K562 (cell line): ENCODE results near the gene FASN. TPM values are rescaled to one million over a fixed set of nuclear protein-coding genes. Genes with fewer than 3 reads are reported as not detected.

Experiments
- AFF4 ChIP-seq: sonication (generic); formaldehyde crosslinking; IDR thresholded peaks from 2 replicates; pipeline ENCODE4 v1.8.0; 2023; ENCODE audit warnings: mild to moderate bottlenecking, missing genetic modification reagents
- ARHGAP35 ChIP-seq: fragments of 450-650 bp; IDR thresholded peaks from 2 replicates; pipeline ENCODE4 v1.6.1; 2018; ENCODE audit not compliant: partially characterized antibody
- ATF2 ChIP-seq: sonication (generic); formaldehyde crosslinking; IDR thresholded peaks from 2 replicates; pipeline ENCODE4 v1.8.1; 2022; ENCODE audit warnings: missing genetic modification reagents
- CBFA2T2 ChIP-seq: fragments of 450-650 bp; conservative IDR thresholded peaks from 2 replicates; pipeline ENCODE4 v1.6.1; 2017; ENCODE audit warnings: mild to moderate bottlenecking
- CBX1 ChIP-seq: sonication (generic); IDR thresholded peaks from 2 replicates; pipeline ENCODE4 v1.6.1; 2016; ENCODE audit warnings: antibody characterized with exemption, low read depth, mild to moderate bottlenecking
- CBX3 ChIP-seq, 2 experiments: IDR thresholded peaks; 1 replicate in 1 of 2; 2 replicates in 1 of 2; pipeline ENCODE4 v1.6.1; 2012; ENCODE audit warnings: inconsistent platforms in 2 of 2, low read length in 2 of 2, borderline replicate concordance in 1 of 2, control low read depth in 1 of 2
- ELF1 ChIP-seq: fragments of 200-800 bp; sonication (Bioruptor generic); IDR thresholded peaks from 2 replicates; pipeline ENCODE4 v1.6.1; 2016; ENCODE audit warnings: missing genetic modification characterization, missing compliant biosample characterization
- FIP1L1 ChIP-seq: fragments of 200-400 bp; formaldehyde crosslinking; IDR thresholded peaks from 2 replicates; pipeline ENCODE4 v1.6.1; 2018; ENCODE audit warnings: mild to moderate bottlenecking, low read depth, low read length; ENCODE audit not compliant: poor library complexity, severe bottlenecking
- FOSL1 ChIP-seq: fragments of 200-800 bp; sonication (Bioruptor generic); conservative IDR thresholded peaks from 2 replicates; pipeline ENCODE4 v1.6.1; 2016; ENCODE audit warnings: missing genetic modification characterization, missing compliant biosample characterization
- FOXJ3 ChIP-seq: sonication (generic); formaldehyde crosslinking; IDR thresholded peaks from 2 replicates; pipeline ENCODE4 v1.4.0; 2020; ENCODE audit warnings: mild to moderate bottlenecking, missing genetic modification reagents
- NR1H2 ChIP-seq: sonication (generic); formaldehyde crosslinking; IDR thresholded peaks from 2 replicates; pipeline ENCODE4 v1.4.0; 2020; ENCODE audit warnings: mild to moderate bottlenecking, missing genetic modification reagents
- RCOR1 ChIP-seq, 2 experiments: IDR thresholded peaks; 2 replicates each; pipeline ENCODE4 v1.6.1; 2012; ENCODE audit warnings: low read depth in 2 of 2, low read length in 2 of 2, borderline replicate concordance in 1 of 2, improper control_type of control experiment in 1 of 2
- SMAD3 ChIP-seq: fragments of 450-650 bp; formaldehyde crosslinking; conservative IDR thresholded peaks from 2 replicates; pipeline ENCODE4 v1.4.0; 2020; ENCODE audit warnings: mild to moderate bottlenecking
- SRF ChIP-seq, 2 experiments: fragments of 250-450, 450-650 bp in 1 of 2; sonication (Bioruptor Pico) in 1 of 2; sonication (generic) in 1 of 2; formaldehyde crosslinking; IDR thresholded peaks; 2 replicates each; pipeline versions ENCODE4 v1.5.0 to v1.5.1; 2020 to 2022; ENCODE audit warnings: mild to moderate bottlenecking in 1 of 2, missing genetic modification reagents in 1 of 2
- TFAM ChIP-seq: fragments of 250-450 bp; sonication (Bioruptor Pico); conservative IDR thresholded peaks from 2 replicates; pipeline ENCODE4 v1.5.0; 2021; ENCODE audit warnings: mild to moderate bottlenecking, moderate library complexity
- TGIF2 ChIP-seq: sonication (generic); formaldehyde crosslinking; IDR thresholded peaks from 2 replicates; pipeline ENCODE4 v1.8.1; 2022; ENCODE audit warnings: mild to moderate bottlenecking, missing genetic modification reagents, moderate library complexity
- U2AF1 ChIP-seq: fragments of 200-400 bp; formaldehyde crosslinking; optimal IDR thresholded peaks from 2 replicates; pipeline ENCODE3; 2017; ENCODE audit warnings: mild to moderate bottlenecking, low read depth, low read length, moderate library complexity
- ZNF143 ChIP-seq: sonication (generic); formaldehyde crosslinking; IDR thresholded peaks from 2 replicates; pipeline ENCODE4 v1.9.0; 2022; ENCODE audit warnings: mild to moderate bottlenecking, missing genetic modification reagents
- ZNF41 ChIP-seq: fragments of 250-450 bp; sonication (Bioruptor Pico); conservative IDR thresholded peaks from 2 replicates; pipeline ENCODE4 v1.4.0; 2020; ENCODE audit warnings: mild to moderate bottlenecking
- ZNF449 ChIP-seq: fragments of 250-450 bp; sonication (Bioruptor Pico); IDR thresholded peaks from 2 replicates; pipeline ENCODE4 v1.8.0; 2022; ENCODE audit warnings: moderate library complexity, mild to moderate bottlenecking, inconsistent platforms
- ZNF695 ChIP-seq: fragments of 450-650 bp; formaldehyde crosslinking; IDR thresholded peaks from 2 replicates; pipeline ENCODE4 v1.4.0; 2020; ENCODE audit warnings: mild to moderate bottlenecking, moderate library complexity
- ZNF780A ChIP-seq: fragments of 250-450 bp; sonication (Bioruptor Pico); IDR thresholded peaks from 2 replicates; pipeline ENCODE4 v1.5.0; 2021; ENCODE audit warnings: mild to moderate bottlenecking
- polyA plus RNA-seq, 8 experiments: library from polyadenylated mRNA; depleted of rRNA in 4 of 8; stranded (reverse) in 5 of 8; unstranded in 3 of 8; fragments of >200 nt; fragmentation: Nextera tagmentation in 2 of 8; fragmentation: Illumina TruSeq in 1 of 8; extraction: Ambion mirVana in 2 of 8; extraction: Trizol in 1 of 8; gene quantifications; 2 replicates each; pipeline versions ENCODE4 v1.2.1 to v1.2.3, GENCODE V29; 2011 to 2014; ENCODE audit warnings: inconsistent platforms in 1 of 8, missing spikeins in 1 of 8
- total RNA-seq, 7 experiments: library from RNA; depleted of rRNA in 6 of 7; stranded (reverse); fragments of >200 nt in 6 of 7; fragmentation: Illumina TruSeq in 2 of 7; extraction: Trizol in 2 of 7; gene quantifications; 2 replicates each; pipeline versions ENCODE4 v1.2.1 to v1.2.3, GENCODE V29; 2011 to 2021; ENCODE audit warnings: low replicate concordance in 1 of 7

FASN gene
- total and polyA plus RNA-seq, 9 of the 15 experiments (the other 6 are each of a cell fraction or from before 2014, with no cell fraction given): 0.15 to 663 (median 49.9) TPM

GRCh38 chr17:82037092-82037888 lies 60.7 kb downstream of the FASN start, which contains the start of gene DCXR (continued):
- TF ChIP-seq SRF (CRISPR knock-in tag; IDR thresholded peaks at IDR 0.05) (peak in 1 of 2 experiments; percentile 66; a peak in 1 of 4 replicates), TGIF2 (CRISPR knock-in tag) (peak; percentile 56; the same call in 1 of the 2 replicates), FIP1L1 (peak; percentile 85), ELF1 (no peak), FOXJ3 (CRISPR knock-in tag) (no peak), NR1H2 (CRISPR knock-in tag) (peak; percentile 12; the same call in 1 of the 2 replicates), FOSL1 (tag) (peak; percentile 31; the same call in 1 of the 2 replicates), CBX3 (IDR thresholded peaks at IDR 0.05; ENCODE audit: borderline replicate concordance in 1 of 2, low read length in 2 of 2) (no peak), ZNF449 (CRISPR knock-in tag) (no peak), U2AF1 (peak; percentile 99), TFAM (CRISPR knock-in tag) (no peak), ATF2 (no peak), RCOR1 (IDR thresholded peaks at IDR 0.05; ENCODE audit: borderline replicate concordance in 1 of 2, low read depth in 2 of 2, low read length in 2 of 2) (peak in 1 of 2 experiments; percentile 36; a peak in 1 of 4 replicates), SMAD3 (CRISPR knock-in tag) (no peak), CBX1 (no peak), ZNF780A (CRISPR knock-in tag) (no peak), ZNF695 (CRISPR knock-in tag) (no peak), ZNF41 (CRISPR knock-in tag) (no peak), CBFA2T2 (no peak), AFF4 (peak; percentile 94), ZNF143 (CRISPR knock-in tag) (no peak), ARHGAP35 (no peak)
